Panc1 (cell line): ENCODE data around the gene AFF4. TPM values are rescaled to one million over a fixed set of nuclear protein-coding genes. Genes with fewer than 3 reads are reported as not detected.

Experiments
- ATAC-seq: fragments of 200-7000 bp; cut with Tn5 transposase; 2 replicates; pipeline ENCODE4 v1.9.1; 2020; ENCODE audit warnings: mild to moderate bottlenecking, moderate library complexity
- BruUV-seq: library from RNA; stranded (reverse); fragments of 400-500 nt; replicated peaks from 2 replicates; lab custom pipeline; 2021; lab: Mats Ljungman, UMichigan
- CTCF ChIA-PET: fragments of 300-600 bp; sonication (Branson Sonifier 250); formaldehyde crosslinking; loops from one replicate; lab custom pipeline; 2022; ENCODE audit warnings: antibody characterized with exemption; lab: Charles Lee
- POLR2A ChIA-PET: fragments of 300-600 bp; sonication (Branson Sonifier 250); formaldehyde crosslinking; loops from one replicate; lab custom pipeline; 2022; ENCODE audit warnings: antibody characterized with exemption; lab: Charles Lee
- DNase-seq: peaks from one replicate; pipeline ENCODE4 v3.0.0-alpha.2; 2010; ENCODE audit warnings: low read depth, low spot score
- H3K27ac ChIP-seq: 2 replicates; pipeline ENCODE4 v1.5.1; 2011; ENCODE audit warnings: mild to moderate bottlenecking, low read length, inconsistent platforms
- H3K27me3 ChIP-seq: fragments of 200-500 bp; sonication (Bioruptor generic); 2 replicates; pipeline ENCODE4 v1.6.0; 2014; ENCODE audit warnings: low read length, inconsistent platforms; ENCODE audit not compliant: control insufficient read depth, insufficient read depth
- H3K36me3 ChIP-seq: fragments of 200-500 bp; sonication (Bioruptor generic); 2 replicates; pipeline ENCODE4 v1.5.1; 2014; ENCODE audit warnings: inconsistent platforms, mild to moderate bottlenecking, low read length, moderate library complexity; ENCODE audit not compliant: control insufficient read depth, insufficient read depth
- H3K4me1 ChIP-seq: 2 replicates; pipeline ENCODE4 v1.5.1; 2011; ENCODE audit warnings: inconsistent platforms, mild to moderate bottlenecking, low read length, moderate library complexity; ENCODE audit not compliant: control insufficient read depth, insufficient read depth
- H3K4me3 ChIP-seq, 2 experiments: 2 replicates each; pipeline ENCODE4 v1.5.1; 2011 to 2012; ENCODE audit warnings: low read depth in 2 of 2, low read length in 2 of 2, mild to moderate bottlenecking in 2 of 2, inconsistent platforms in 1 of 2, moderate library complexity in 1 of 2
- H3K9me3 ChIP-seq: fragments of 200-500 bp; sonication (Bioruptor generic); 2 replicates; pipeline ENCODE4 v1.5.1; 2014; ENCODE audit warnings: low read depth, mild to moderate bottlenecking, inconsistent platforms, low read length, moderate library complexity; ENCODE audit not compliant: control insufficient read depth, insufficient read depth
- POLR2AphosphoS5 ChIP-seq: IDR thresholded peaks from 2 replicates; pipeline ENCODE4 v1.6.1; 2012; ENCODE audit warnings: mild to moderate bottlenecking, low read depth, low read length, moderate library complexity
- SIN3A ChIP-seq: IDR thresholded peaks from 2 replicates; pipeline ENCODE4 v1.6.1; 2012; ENCODE audit warnings: low read depth, mild to moderate bottlenecking, low read length, moderate library complexity, borderline replicate concordance; ENCODE audit not compliant: insufficient read depth
- TCF7L2 ChIP-seq: IDR thresholded peaks from 2 replicates; pipeline ENCODE4 v1.6.1; 2011; ENCODE audit warnings: mild to moderate bottlenecking, low read depth, low read length, inconsistent platforms
- in situ Hi-C: cut with HindIII; loops from 2 replicates; pipeline ENCODE4 v1.10.0; 2016; ENCODE audit warnings: low sequenced_read_pairs, low pct_unique_long_range_greater_than_20kb
- intact Hi-C: fragments of 100-400 bp; cut with micrococcal nuclease; formaldehyde crosslinking; loops from one replicate; pipeline ENCODE4 v1.10.0; 2022; ENCODE audit not compliant: unreplicated experiment
- total RNA-seq: library from RNA; stranded (reverse); gene quantifications from one replicate; pipeline ENCODE4 v1.2.1, GENCODE V29; 2021; ENCODE audit not compliant: unreplicated experiment
- TF ChIP-seq, protein P1 (sequence below): fragments of 450-650 bp; IDR thresholded peaks from 2 replicates; pipeline ENCODE4 v1.5.1; 2017; ENCODE audit warnings: mild to moderate bottlenecking
- TF ChIP-seq, protein P2 (sequence below), 2 experiments: IDR thresholded peaks; 2 replicates each; pipeline ENCODE4 v1.6.1; 2011 to 2012; ENCODE audit warnings: low read depth in 2 of 2, control low read depth in 1 of 2, low read length in 1 of 2, mild to moderate bottlenecking in 1 of 2, moderate library complexity in 1 of 2; ENCODE audit not compliant: insufficient read depth in 1 of 2

AFF4 gene
- total RNA-seq, 1 experiment from 2014 or later: 78.3 TPM

DNA sequence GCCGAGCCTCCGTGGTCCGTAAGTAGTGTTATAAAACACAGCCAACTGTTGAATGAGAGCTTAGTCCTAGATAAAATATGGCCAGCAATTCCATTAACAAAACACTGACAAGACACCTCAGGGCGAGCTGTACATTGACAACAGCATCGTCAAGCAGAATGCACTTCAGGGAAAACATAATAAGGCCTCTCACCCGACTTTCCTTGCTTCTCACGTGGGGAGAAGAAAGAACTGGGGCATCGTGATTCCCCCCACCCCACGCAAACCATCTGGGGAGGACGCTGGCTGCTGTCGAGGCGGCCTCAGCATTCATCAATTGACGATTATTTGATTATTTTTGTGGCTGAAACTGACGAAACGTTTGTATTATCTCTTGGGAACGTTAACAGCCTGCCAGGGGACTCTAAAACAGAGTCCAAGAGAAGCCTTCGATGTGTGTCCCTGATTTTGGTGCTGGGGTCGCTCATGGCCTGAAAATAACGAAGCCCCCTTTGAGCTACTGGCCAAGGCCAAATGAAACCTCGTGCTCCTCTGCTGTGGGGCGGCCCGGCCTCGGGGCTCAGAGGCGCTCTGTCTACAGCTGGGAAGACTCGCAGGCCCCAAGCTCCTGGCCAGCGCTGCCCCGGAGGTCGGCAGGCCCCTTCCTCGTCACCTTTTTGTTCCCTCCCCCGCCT is 97.6 kb downstream of the AFF4 start:
- intact Hi-C loops: no loop called here
- in situ Hi-C loops: no loop called here

GRCh38 chr5:132860742-132861141 is 102.7 kb downstream of the AFF4 start:
- in situ Hi-C loops (no loop called here), intact Hi-C loops (no loop called here)
- no TSS peak for BruUV-seq
- TF ChIP-seq TCF7L2 (no peak), SIN3A (no peak), POLR2AphosphoS5 (no peak)
- TF ChIP-seq, protein P1, sequence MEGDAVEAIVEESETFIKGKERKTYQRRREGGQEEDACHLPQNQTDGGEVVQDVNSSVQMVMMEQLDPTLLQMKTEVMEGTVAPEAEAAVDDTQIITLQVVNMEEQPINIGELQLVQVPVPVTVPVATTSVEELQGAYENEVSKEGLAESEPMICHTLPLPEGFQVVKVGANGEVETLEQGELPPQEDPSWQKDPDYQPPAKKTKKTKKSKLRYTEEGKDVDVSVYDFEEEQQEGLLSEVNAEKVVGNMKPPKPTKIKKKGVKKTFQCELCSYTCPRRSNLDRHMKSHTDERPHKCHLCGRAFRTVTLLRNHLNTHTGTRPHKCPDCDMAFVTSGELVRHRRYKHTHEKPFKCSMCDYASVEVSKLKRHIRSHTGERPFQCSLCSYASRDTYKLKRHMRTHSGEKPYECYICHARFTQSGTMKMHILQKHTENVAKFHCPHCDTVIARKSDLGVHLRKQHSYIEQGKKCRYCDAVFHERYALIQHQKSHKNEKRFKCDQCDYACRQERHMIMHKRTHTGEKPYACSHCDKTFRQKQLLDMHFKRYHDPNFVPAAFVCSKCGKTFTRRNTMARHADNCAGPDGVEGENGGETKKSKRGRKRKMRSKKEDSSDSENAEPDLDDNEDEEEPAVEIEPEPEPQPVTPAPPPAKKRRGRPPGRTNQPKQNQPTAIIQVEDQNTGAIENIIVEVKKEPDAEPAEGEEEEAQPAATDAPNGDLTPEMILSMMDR: no peak
- TF ChIP-seq, protein P2, sequence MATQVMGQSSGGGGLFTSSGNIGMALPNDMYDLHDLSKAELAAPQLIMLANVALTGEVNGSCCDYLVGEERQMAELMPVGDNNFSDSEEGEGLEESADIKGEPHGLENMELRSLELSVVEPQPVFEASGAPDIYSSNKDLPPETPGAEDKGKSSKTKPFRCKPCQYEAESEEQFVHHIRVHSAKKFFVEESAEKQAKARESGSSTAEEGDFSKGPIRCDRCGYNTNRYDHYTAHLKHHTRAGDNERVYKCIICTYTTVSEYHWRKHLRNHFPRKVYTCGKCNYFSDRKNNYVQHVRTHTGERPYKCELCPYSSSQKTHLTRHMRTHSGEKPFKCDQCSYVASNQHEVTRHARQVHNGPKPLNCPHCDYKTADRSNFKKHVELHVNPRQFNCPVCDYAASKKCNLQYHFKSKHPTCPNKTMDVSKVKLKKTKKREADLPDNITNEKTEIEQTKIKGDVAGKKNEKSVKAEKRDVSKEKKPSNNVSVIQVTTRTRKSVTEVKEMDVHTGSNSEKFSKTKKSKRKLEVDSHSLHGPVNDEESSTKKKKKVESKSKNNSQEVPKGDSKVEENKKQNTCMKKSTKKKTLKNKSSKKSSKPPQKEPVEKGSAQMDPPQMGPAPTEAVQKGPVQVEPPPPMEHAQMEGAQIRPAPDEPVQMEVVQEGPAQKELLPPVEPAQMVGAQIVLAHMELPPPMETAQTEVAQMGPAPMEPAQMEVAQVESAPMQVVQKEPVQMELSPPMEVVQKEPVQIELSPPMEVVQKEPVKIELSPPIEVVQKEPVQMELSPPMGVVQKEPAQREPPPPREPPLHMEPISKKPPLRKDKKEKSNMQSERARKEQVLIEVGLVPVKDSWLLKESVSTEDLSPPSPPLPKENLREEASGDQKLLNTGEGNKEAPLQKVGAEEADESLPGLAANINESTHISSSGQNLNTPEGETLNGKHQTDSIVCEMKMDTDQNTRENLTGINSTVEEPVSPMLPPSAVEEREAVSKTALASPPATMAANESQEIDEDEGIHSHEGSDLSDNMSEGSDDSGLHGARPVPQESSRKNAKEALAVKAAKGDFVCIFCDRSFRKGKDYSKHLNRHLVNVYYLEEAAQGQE (IDR thresholded peaks at IDR 0.05; ENCODE audit: insufficient read depth in 1 of 2, low read depth in 2 of 2, low read length in 1 of 2): no peak
- Histone ChIP-seq H3K4me3 (no peak overlapping the region), H3K27me3 (no peaks in the 10 kb centered on the region), H3K27ac (no peak overlapping the region), H3K36me3 (no peaks in the 10 kb centered on the region), H3K9me3 (no peaks in the 10 kb centered on the region), H3K4me1 (peaks cover 4% of the 10 kb centered on the region; the same call in 1 of the 2 replicates)
- ChIA-PET POLR2A (interaction anchor here (0.8 kb wide), 1 partner anchor 15 kb away, joined by 5 read pairs; no protein-coding TSS in a partner anchor), CTCF (no interaction called here)
- ATAC-seq (no peak), DNase-seq (no peak)

More for the DNA sequence above, 97.6 kb downstream of the AFF4 start:
- ChIA-PET CTCF (interaction anchor here (0.5 kb wide), 1 partner anchor 178 kb away, joined by 3 read pairs; no protein-coding TSS in a partner anchor), POLR2A (interaction anchor here (0.6 to 1.1 kb wide), 2 partner anchors 9 to 96 kb away, joined by 3 to 4 read pairs; no protein-coding TSS in a partner anchor)
- H3K4me3 ChIP-seq: peak overlapping the region; percentile 82 to 95
- no peak for DNase-seq
- peak; percentile 72 for ATAC-seq
- H3K36me3 ChIP-seq: peaks cover 12% of the 10 kb centered on the region
- H3K9me3 ChIP-seq: no peaks in the 10 kb centered on the region
- TF ChIP-seq POLR2AphosphoS5: no peak
- H3K27ac ChIP-seq: peak overlapping the region; percentile 94
- H3K4me1 ChIP-seq: peaks cover 17% of the 10 kb centered on the region
- H3K27me3 ChIP-seq: no peaks in the 10 kb centered on the region
- TSS peak; percentile 89 for BruUV-seq
